Nephron (organoid): ENCODE data around the gene CACNA2D1.

Experiments used
- H3K27ac Mint-ChIP-seq, 3 experiments: 2 replicates each; pipeline ENCODE4 v1.8.0; 2020; ENCODE audit warnings: mixed read lengths in 3 of 3, mild to moderate bottlenecking in 2 of 3, moderate library complexity in 1 of 3
- H3K27me3 Mint-ChIP-seq: 2 replicates; pipeline ENCODE4 v1.8.0; 2021; ENCODE audit warnings: low read depth, mild to moderate bottlenecking, moderate library complexity, mixed read lengths
- H3K36me3 Mint-ChIP-seq: 2 replicates; pipeline ENCODE4 v1.8.0; 2020; ENCODE audit warnings: low read depth, mixed read lengths
- H3K4me1 Mint-ChIP-seq: 2 replicates; pipeline ENCODE4 v1.8.0; 2020; ENCODE audit warnings: mixed read lengths
- H3K4me3 Mint-ChIP-seq, 3 experiments: 2 replicates each; pipeline ENCODE4 v1.8.0; 2020; ENCODE audit warnings: mild to moderate bottlenecking in 3 of 3, mixed read lengths in 3 of 3, moderate library complexity in 2 of 3
- H3K9me3 Mint-ChIP-seq: 2 replicates; pipeline ENCODE4 v1.8.0; 2020; ENCODE audit warnings: mixed read lengths
- CTCF ChIP-seq, 3 experiments: fragments of 200-600 bp; sonication (generic); IDR thresholded peaks; one replicate each; pipeline ENCODE4 v1.5.0; 2021; ENCODE audit warnings: antibody characterized with exemption in 3 of 3; ENCODE audit not compliant: unreplicated experiment in 3 of 3

The CACNA2D1 gene

GRCh38 chr7:81908220-81908619 is 535.4 kb downstream of the CACNA2D1 start:
- no peaks in the 10 kb centered on the region for H3K36me3 Mint-ChIP-seq
- H3K27me3 Mint-ChIP-seq = no peaks in the 10 kb centered on the region
- H3K4me1 Mint-ChIP-seq = no peaks in the 10 kb centered on the region
- H3K27ac Mint-ChIP-seq = no peak overlapping the region
- H3K4me3 Mint-ChIP-seq = no peak overlapping the region
- no peak for TF ChIP-seq CTCF (IDR thresholded peaks at IDR 0.05; ENCODE audit: unreplicated experiment in 3 of 3)
- H3K9me3 Mint-ChIP-seq = peaks cover 14% of the 10 kb centered on the region

GRCh38 chr7:81903115-81903514 is 540.5 kb downstream of the CACNA2D1 start:
- Mint-ChIP-seq H3K9me3 (peaks cover 26% of the 10 kb centered on the region), H3K27me3 (peaks cover 4% of the 10 kb centered on the region), H3K4me3 (no peak overlapping the region), H3K27ac (no peak overlapping the region), H3K4me1 (no peaks in the 10 kb centered on the region), H3K36me3 (no peaks in the 10 kb centered on the region)
- TF ChIP-seq CTCF (IDR thresholded peaks at IDR 0.05; ENCODE audit: unreplicated experiment in 3 of 3) = no peak

- Mint-ChIP-seq H3K27me3 (peaks cover 4% of the 10 kb centered on the region), H3K4me1 (no peaks in the 10 kb centered on the region), H3K36me3 (no peaks in the 10 kb centered on the region), H3K9me3 (peaks cover 30% of the 10 kb centered on the region), H3K27ac (no peak overlapping the region), H3K4me3 (no peak overlapping the region)
- TF ChIP-seq CTCF (IDR thresholded peaks at IDR 0.05; ENCODE audit: unreplicated experiment in 3 of 3) = no peak
These were observed 541.0 kb downstream of the CACNA2D1 start for GRCh38 chr7:81902536-81902935.
